Activated gamma-delta T cell treated with anti-CD3 and anti-CD28 coated beads, Interleukin-2, amount 50 U/mL, for 16 hours (primary cell): ENCODE results near the gene MOB3A.
A peak's percentile ranks its signal among the peaks of the same experiment; 100 is the strongest.
"Not testable (repeated sequence)": the region's sequence is repeated elsewhere in the genome, so short reads cannot be mapped to it uniquely, and the experiment has no call there.

Experiments
- DNase-seq: peaks from one replicate; pipeline ENCODE4 v3.0.0-alpha.2; 2020; ENCODE audit warnings: low read depth

The MOB3A gene

GRCh38 chr19:2108251-2109016 is 12.3 kb upstream of the MOB3A start:
- DNase-seq: no peak

DNA sequence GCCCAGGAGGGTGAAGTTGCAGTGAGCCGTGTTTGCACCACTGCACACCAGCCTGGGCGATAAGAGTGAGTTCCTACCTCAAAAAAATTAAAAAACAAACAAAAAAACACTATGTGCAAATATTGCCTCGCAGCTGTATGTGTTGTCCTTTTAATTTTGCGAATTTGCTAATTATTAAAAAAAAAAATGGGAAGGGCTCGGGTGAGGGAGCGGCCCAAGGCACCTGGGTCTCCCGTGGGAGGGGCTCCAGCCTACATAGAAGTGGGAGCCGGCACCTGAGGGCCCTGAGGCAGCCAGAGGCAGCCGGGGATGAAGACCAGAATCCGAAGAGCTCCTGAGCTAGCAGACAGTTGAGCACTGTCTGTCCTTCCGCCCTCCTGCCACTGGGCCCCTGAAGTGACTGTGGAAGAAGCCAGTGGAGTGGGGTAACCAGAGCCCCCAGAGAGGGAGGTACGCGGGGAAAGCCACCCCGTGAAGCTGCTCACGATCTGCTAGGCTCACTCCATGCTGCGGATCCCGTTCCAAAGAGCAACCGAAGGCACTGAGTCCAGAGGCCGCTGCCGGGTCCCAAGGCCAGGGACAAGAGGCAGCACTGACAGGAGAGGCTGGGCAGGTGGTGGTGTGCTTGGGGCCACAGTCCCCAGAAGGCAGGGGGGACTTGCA is 7.0 kb upstream of the MOB3A start:
- DNase-seq: no peak

- no peak for DNase-seq
Observed at GRCh38 chr19:2101417-2102335, 5.5 kb upstream of the MOB3A start.

GRCh38 chr19:2100719-2101061 is 4.6 kb upstream of the MOB3A start:
- no peak for DNase-seq

GRCh38 chr19:2099937-2100718 is 4.0 kb upstream of the MOB3A start:
- DNase-seq: no peak

DNA sequence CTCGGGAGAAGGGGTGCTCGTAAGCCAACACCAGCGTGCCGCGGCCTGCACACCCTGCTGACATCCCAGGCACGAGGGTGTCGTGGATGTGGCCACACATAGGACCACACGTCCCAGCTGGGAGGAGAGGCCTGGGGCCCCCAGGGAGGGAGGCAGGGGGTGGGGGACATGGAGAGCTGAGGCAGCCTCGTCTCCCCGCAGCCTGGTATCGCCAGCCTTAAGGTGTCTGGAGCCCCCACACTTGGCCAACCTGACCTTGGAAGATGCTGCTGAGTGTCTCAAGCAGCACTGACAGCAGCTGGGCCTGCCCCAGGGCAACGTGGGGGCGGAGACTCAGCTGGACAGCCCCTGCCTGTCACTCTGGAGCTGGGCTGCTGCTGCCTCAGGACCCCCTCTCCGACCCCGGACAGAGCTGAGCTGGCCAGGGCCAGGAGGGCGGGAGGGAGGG is 3.0 kb upstream of the MOB3A start:
- no peak for DNase-seq

GRCh38 chr19:2097886-2098327 is 1.8 kb upstream of the MOB3A start:
- no peak for DNase-seq

DNA sequence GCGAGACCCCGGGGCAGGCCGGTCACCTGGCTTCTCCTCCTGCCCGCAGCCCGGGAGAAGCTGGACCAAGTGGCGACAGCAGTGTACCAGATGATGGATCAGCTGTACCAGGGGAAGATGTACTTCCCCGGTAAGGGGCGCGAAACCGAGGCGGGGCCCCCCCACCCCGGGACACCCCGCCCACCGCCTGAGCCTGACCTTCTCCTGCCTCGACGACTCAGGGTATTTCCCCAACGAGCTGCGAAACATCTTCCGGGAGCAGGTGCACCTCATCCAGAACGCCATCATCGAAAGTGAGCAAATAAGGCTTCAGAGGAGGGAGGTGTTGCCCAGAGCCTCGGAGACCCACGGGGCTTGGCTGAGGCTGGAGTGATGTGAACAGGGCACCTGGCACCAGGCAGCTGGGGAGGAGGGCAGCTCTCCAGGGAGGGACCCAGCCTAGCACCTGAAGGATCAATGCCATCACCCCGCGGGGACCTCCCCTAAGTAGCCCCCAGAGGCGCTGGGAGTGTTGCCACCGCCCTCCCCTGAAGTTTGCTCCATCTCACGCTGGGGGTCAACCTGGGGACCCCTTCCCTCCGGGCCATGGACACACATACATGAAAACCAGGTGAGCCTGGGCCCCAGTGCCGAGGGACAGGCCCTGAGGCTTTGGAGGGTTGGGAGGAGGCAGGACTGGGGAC is 1.2 kb upstream of the MOB3A start:
- peak; percentile 41 for DNase-seq

DNA sequence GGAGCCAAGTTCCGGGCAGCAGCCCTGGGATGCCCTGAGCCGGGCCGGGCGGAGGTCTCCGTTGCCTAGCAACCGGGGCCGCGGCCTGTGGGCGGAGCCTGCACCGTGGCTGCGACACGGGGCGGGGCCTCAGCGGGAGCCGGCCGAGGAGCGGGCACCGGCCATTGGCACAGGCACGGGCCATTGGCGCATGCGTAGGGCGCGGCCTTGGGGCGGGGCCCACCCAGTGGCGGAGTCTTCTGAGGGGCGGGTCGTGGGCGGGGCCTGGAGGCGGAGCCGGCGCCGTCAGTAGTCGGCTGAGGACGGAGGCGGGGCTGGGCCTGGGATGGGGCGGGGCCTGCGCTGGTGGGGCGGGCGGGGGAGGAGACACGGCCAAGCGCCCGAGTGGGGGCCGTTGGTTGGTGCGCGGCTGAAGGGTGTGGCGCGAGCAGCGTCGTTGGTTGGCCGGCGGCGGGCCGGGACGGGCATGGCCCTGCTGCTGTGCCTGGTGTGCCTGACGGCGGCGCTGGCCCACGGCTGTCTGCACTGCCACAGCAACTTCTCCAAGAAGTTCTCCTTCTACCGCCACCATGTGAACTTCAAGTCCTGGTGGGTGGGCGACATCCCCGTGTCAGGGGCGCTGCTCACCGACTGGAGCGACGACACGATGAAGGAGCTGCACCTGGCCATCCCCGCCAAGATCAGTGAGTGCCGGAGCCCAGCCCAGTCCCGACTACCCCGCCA is 515 bp upstream of the MOB3A start, which contains the start of gene IZUMO4:
IZUMO4 (plus strand) TSS at position 436 of the 723 bp plus-strand sequence; CDS start at position 467, 31 bp downstream.
- DNase-seq: peak; percentile 100

DNA sequence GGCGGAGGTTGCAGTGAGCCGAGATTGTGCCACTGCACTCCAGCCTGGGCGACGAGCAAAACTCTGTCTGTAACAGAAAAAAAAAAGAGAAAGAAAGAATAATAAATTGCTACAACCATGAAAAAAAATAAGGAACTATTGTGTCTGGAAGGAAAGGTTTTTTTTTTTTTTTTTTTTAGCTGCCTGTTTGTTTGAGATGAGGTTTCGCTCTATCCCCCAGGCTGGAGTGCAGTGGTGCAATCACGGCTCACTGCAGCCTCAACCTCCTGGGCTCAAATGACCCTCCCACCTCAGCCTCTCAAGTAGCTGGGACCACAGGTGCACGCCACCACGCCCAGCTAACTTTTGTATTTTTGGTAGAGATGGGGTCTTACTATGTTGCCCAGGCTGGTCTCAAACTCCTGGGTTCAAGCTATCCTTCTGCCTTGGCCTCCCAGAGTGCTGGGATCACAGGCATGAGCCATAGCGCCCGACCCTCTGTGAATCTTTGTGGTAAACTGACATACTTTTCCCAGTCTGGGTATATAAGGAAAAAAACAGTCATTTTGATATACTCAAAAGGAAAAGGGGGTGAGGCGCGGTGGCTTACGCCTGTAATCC is 4.1 kb downstream of the MOB3A start:
- DNase-seq: not testable (repeated sequence)

- no peak for DNase-seq
Observed at GRCh38 chr19:2089727-2090053, 6.4 kb downstream of the MOB3A start.

DNA sequence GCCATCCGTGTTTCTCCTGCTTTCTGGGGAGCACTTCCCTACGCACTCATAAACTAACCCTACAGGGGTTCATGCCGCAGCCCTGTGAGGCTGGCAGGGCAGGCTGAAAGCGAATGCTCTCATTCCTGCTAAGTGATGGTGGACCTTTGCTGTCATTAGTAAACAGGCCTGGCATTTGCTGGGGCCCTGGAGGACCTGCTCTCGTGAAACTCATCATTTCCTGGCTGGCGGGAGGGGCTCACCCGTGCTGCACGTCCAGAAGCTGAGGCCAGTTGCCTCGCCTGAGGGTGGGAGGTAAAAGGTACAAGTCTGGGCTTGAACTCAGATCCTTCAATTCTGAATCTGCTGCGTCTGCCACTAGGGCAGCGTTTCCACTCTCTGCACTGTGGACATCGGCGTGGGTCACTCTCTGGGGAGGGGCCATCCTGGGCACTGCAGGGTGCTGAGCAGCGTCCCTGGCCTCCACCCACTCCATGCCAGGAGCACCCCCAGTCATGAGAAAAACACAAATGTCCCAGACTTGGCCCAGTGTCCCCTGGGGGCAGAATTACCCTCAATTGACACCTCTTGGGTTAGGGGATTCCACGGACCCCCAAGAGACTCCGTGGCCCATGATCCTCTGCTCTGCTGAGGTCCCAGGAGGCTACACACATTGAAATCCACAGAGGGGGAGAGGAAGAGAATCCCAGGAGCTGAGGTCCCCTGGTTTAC is 7.0 kb downstream of the MOB3A start:
- DNase-seq: no peak

DNA sequence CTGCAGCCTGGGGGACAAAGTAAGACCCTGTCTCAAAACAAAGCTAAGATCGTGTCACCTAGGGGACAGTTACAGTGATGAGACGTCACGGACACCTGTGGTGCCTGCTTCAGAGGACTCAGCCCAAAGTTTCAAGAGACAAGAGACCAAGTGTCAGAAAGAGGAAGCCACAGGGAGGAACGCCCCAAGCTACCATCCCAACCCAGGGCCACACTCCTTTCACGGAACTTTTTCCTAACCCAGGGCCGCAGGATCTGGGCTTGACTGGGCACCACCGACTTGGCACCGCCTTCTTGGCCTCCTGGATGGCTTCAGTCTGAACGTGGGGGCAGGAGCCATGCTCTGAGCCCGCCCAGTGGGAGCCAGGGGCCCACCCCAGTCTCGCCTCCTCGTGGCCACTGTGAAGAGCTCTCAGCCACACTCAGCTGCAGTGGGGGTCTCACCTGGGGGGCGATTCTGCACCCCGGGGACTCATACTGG is 8.5 kb downstream of the MOB3A start:
- no peak for DNase-seq

DNA sequence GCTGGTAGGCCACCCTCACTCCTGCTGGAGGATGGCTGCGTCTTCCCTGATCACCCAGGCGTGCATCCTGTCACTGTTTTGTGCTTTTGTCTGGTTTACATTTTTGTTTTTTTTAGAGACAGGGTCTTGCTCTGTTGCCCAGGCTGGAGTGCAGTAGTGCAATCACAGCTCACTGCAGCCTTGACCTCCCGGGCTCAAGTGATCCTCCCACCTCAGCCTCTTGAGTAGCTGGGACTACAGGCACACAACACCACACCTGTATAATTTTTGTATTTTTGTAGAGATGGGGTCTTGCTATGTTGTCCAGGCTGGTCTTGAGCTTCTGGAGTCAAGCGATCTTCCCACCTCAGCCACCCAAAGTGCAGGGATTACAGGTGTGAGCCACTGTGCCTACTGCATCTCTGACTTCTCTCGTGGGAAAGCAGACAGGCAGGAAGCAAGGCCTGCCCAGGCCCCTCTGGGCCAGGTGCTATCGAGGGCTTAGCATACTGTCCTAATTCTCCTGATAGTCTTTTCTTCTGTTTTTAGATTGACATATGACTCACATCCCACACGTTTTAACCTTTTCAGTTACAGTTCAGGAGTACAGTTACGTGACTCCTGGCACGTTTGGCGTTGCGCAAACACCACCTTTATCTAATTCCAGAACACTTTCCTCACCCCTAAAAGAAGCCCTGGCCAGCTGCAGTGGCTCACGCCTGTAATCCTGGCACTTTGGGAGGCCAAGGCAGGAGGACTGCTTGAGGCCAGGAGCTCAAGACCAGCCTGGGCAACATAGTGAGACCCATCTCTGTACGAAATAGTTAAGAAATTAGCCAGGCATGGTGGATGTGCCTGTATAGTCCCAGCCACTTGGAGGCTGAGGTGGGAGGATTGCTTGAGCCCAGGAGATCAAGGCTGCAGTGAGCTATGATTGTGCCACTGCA is 9.2 kb downstream of the MOB3A start:
- DNase-seq: not testable (repeated sequence)

DNA sequence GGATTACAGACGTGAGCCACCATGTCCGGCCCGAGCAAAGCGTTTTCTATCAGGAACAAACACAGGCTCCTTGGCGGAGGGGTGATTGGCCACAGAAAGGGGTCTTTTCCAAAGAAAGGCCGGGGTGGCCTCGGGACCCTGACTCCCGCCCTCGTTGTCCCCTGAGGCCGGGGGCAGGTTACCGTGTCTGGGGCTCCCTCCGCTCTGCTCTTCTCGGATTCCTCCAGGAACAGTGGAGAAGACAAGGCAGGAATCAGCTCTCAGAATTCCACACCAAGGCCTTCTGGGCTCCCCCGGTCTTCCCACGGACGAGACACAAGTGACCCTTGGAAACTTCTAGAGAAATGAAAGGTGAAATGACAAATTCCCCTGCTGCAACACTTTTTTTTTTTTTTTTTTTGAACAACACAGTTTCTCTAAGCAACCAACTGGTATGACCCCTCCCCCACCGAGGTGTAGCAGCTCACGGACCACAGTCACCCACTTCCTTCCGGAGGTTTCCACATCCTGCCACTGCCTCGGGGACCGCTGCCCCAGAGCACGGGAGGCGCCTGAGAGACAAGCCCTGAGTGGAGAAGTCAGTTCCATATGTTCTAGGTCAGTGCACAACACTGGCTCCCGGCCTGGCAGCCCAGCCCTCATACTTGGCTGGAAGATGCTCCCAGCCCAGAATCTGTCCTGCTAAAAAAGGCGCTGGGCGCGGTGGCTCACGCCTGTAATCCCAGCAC is 11.0 kb downstream of the MOB3A start:
- peak; percentile 96 for DNase-seq

- peak; percentile 54 for DNase-seq
Observed at GRCh38 chr19:2083174-2083854, 12.8 kb downstream of the MOB3A start.
